GM12891 (cell line): ENCODE data around the gene ERCC8.

ENCODE experiments used
- PAX5 ChIP-seq: IDR thresholded peaks from 2 replicates; pipeline ENCODE4 v1.6.1; 2011; ENCODE audit warnings: low read length, moderate library complexity, mild to moderate bottlenecking; ENCODE audit not compliant: insufficient read depth, severe bottlenecking
- POLR2A ChIP-seq: IDR thresholded peaks from 2 replicates; pipeline ENCODE4 v1.6.1; 2011; ENCODE audit warnings: low read depth, low read length, control low read depth
- POLR2AphosphoS5 ChIP-seq: IDR thresholded peaks from 2 replicates; pipeline ENCODE4 v1.6.1; 2011; ENCODE audit warnings: low read depth, low read length, control low read depth
- POU2F2 ChIP-seq: IDR thresholded peaks from 2 replicates; pipeline ENCODE4 v1.6.1; 2011; ENCODE audit warnings: low read depth, mild to moderate bottlenecking, control low read depth, low read length, moderate library complexity
- SPI1 ChIP-seq: IDR thresholded peaks from 2 replicates; pipeline ENCODE4 v1.6.1; 2011; ENCODE audit warnings: low read depth, low read length, control low read depth
- TAF1 ChIP-seq: IDR thresholded peaks from 2 replicates; pipeline ENCODE4 v1.6.1; 2011; ENCODE audit warnings: low read depth, low read length, control low read depth

GRCh38 chr5:60883229-60883628, 61.6 kb downstream of the ERCC8 start:
- no peak for TF ChIP-seq POLR2AphosphoS5
- TF ChIP-seq POLR2A, result no peak
- no peak for TF ChIP-seq POU2F2
- TF ChIP-seq TAF1, result no peak
- no peak for TF ChIP-seq SPI1
- no peak for TF ChIP-seq PAX5
